ENCODE data around the gene LIMD2.

LIMD2 gene

DNA sequence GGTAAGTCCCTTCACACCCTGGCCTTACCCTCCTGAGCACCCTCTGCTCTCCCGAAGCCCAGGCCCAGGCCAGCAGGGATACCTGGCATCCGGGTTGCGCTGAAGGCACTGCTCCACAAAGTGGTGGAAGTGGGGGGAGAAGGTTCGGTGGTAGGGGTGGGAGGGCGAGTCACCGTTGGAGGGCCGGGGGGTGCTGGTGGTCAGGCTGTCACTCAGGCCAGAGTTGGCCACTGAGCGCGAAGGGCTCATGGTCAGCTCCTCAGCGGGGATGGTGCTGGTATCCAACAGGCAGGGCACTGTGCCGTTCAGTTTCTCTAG, 4.3 kb upstream of the LIMD2 start (continued):
- TF ChIP-seq, protein P1, sequence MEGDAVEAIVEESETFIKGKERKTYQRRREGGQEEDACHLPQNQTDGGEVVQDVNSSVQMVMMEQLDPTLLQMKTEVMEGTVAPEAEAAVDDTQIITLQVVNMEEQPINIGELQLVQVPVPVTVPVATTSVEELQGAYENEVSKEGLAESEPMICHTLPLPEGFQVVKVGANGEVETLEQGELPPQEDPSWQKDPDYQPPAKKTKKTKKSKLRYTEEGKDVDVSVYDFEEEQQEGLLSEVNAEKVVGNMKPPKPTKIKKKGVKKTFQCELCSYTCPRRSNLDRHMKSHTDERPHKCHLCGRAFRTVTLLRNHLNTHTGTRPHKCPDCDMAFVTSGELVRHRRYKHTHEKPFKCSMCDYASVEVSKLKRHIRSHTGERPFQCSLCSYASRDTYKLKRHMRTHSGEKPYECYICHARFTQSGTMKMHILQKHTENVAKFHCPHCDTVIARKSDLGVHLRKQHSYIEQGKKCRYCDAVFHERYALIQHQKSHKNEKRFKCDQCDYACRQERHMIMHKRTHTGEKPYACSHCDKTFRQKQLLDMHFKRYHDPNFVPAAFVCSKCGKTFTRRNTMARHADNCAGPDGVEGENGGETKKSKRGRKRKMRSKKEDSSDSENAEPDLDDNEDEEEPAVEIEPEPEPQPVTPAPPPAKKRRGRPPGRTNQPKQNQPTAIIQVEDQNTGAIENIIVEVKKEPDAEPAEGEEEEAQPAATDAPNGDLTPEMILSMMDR (tag by site-specific recombination; IDR thresholded peaks at IDR 0.05) = no peak

DNA sequence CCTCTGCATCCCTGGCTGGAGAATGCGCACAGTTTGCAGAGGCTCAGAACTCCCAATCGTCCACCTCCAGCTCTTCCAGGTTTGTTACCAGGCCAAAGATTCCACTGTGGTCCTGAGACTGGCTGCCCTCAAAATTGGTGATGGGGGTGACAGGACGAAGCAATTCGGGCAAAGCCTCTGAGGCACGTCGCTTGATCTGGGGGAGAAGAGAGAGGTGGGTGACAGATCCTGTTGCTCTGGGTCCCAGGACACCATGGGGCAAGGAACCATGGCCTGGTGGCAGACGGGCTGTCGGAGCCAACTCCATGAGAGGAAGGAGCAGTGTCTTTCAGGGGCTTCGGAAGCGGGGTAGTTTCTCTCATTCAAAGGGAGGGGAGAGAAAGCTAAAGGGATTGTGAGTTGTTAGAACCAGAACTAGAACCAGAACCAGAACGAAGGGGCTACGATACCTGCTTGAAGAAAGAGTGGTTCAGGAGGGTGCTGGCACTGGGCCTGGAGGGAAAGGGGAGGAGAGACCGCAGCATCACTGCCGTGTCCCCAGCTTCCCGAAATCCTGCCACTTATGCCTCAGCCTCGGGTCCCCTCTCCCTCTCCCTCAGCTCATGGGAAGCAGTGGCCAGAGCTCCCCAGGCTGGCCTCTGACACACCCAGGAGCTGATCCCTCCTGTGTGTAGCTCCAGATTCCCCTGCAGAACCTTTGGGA, 3.8 kb upstream of the LIMD2 start:
- no peak for TF ChIP-seq ZNF266 (tag by site-specific recombination; IDR thresholded peaks at IDR 0.05; ENCODE audit: low read depth)
- no peak for TF ChIP-seq ZNF501 (tag by site-specific recombination; IDR thresholded peaks at IDR 0.05)
- no peak for TF ChIP-seq ZNF112 (tag by site-specific recombination; IDR thresholded peaks at IDR 0.05)
- no peak for TF ChIP-seq ZNF354C (tag by site-specific recombination; IDR thresholded peaks at IDR 0.05; ENCODE audit: borderline replicate concordance, low read depth)
- TF ChIP-seq ZSCAN23 (tag by site-specific recombination; IDR thresholded peaks at IDR 0.05) = no peak
- TF ChIP-seq OSR2 (tag by site-specific recombination; IDR thresholded peaks at IDR 0.05) = no peak
- no peak for TF ChIP-seq ZNF624 (tag by site-specific recombination; IDR thresholded peaks at IDR 0.05)
- TF ChIP-seq KLF10 (tag by site-specific recombination; IDR thresholded peaks at IDR 0.05) = no peak
- no peak for TF ChIP-seq ZNF366 (tag by site-specific recombination; conservative IDR thresholded peaks at IDR 0.05)
- Histone ChIP-seq H3K27ac (ENCODE audit: extremely low read depth, low read depth, low read length) (no peak overlapping the region), H3K4me1 (ENCODE audit: control insufficient read depth, insufficient read depth, low read length) (peaks cover 3% of the 10 kb centered on the region; the same call in 1 of the 2 replicates), H3K9me3 (ENCODE audit: control insufficient read depth, insufficient read depth, low read depth, low read length) (no peaks in the 10 kb centered on the region), H3K4me3 (ENCODE audit: low read depth, low read length) (no peak overlapping the region), H3K36me3 (ENCODE audit: control insufficient read depth in 2 of 2, insufficient read depth in 1 of 2, low read length in 2 of 2) (peaks cover 5 to 57% of the 10 kb centered on the region in 2 experiments)
- CTCF ChIA-PET = interaction anchor here (0.6 kb wide), 1 partner anchor 10 kb away, joined by 5 read pairs; no protein-coding TSS in a partner anchor
- POLR2A ChIA-PET = interaction anchor here (0.5 to 0.6 kb wide), 2 partner anchors 46 to 58 kb away, joined by 3 read pairs; no protein-coding TSS in a partner anchor

DNA sequence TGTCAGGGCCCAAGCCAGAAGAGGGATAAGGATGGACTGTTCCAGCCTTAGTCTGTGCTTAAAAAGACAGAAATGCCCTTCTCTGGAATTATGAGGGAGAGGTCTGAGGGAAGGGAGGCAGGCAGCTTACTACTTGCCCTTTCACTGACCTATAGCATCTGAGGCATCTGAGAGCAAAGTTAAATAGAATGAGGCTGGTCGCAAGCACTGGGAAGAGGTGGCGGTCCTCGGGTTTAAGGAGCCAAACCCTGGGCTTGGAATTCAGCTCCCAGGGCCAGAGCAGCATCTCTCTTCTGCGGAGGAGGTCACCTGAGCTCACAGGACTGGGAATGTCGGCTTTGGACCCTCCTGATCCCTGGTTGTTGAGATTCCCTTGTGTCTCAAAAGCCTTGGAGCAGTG, 3.1 kb upstream of the LIMD2 start:
- ChIA-PET CTCF (interaction anchor here (0.6 kb wide), 1 partner anchor 11 kb away, joined by 5 read pairs; no protein-coding TSS in a partner anchor), POLR2A (interaction anchor here (0.6 to 1.4 kb wide), 2 partner anchors 39 to 47 kb away, joined by 3 to 4 read pairs; no protein-coding TSS in a partner anchor)
- Histone ChIP-seq H3K9me3 (ENCODE audit: control insufficient read depth, insufficient read depth, low read depth, low read length) (no peaks in the 10 kb centered on the region), H3K4me1 (ENCODE audit: control insufficient read depth, insufficient read depth, low read length) (peaks cover 3% of the 10 kb centered on the region; the same call in 1 of the 2 replicates), H3K4me3 (ENCODE audit: low read depth, low read length) (no peak overlapping the region), H3K36me3 (ENCODE audit: control insufficient read depth in 2 of 2, insufficient read depth in 1 of 2, low read length in 2 of 2) (peaks cover 0 to 55% of the 10 kb centered on the region in 2 experiments; a peak in 2 of 3 replicates), H3K27ac (ENCODE audit: extremely low read depth, low read depth, low read length) (no peak overlapping the region)
- TF ChIP-seq, protein P2, sequence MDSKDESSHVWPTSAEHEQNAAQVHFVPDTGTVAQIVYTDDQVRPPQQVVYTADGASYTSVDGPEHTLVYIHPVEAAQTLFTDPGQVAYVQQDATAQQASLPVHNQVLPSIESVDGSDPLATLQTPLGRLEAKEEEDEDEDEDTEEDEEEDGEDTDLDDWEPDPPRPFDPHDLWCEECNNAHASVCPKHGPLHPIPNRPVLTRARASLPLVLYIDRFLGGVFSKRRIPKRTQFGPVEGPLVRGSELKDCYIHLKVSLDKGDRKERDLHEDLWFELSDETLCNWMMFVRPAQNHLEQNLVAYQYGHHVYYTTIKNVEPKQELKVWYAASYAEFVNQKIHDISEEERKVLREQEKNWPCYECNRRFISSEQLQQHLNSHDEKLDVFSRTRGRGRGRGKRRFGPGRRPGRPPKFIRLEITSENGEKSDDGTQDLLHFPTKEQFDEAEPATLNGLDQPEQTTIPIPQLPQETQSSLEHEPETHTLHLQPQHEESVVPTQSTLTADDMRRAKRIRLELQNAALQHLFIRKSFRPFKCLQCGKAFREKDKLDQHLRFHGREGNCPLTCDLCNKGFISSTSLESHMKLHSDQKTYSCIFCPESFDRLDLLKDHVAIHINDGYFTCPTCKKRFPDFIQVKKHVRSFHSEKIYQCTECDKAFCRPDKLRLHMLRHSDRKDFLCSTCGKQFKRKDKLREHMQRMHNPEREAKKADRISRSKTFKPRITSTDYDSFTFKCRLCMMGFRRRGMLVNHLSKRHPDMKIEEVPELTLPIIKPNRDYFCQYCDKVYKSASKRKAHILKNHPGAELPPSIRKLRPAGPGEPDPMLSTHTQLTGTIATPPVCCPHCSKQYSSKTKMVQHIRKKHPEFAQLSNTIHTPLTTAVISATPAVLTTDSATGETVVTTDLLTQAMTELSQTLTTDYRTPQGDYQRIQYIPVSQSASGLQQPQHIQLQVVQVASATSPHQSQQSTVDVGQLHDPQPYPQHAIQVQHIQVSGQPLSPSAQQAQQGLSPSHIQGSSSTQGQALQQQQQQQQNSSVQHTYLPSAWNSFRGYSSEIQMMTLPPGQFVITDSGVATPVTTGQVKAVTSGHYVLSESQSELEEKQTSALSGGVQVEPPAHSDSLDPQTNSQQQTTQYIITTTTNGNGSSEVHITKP (tag by site-specific recombination; IDR thresholded peaks at IDR 0.05) = no peak
- TF ChIP-seq ZNF311 (tag by site-specific recombination; IDR thresholded peaks at IDR 0.05; ENCODE audit: borderline replicate concordance) (no peak), SCRT1 (tag by site-specific recombination; IDR thresholded peaks at IDR 0.05; ENCODE audit: borderline replicate concordance) (no peak), ZNF76 (tag by site-specific recombination; IDR thresholded peaks at IDR 0.05; ENCODE audit: borderline replicate concordance, low read depth) (no peak), ZNF610 (tag by site-specific recombination; IDR thresholded peaks at IDR 0.05; ENCODE audit: borderline replicate concordance) (no peak), GLIS1 (tag by site-specific recombination; IDR thresholded peaks at IDR 0.05) (no peak), ZNF174 (tag by site-specific recombination; IDR thresholded peaks at IDR 0.05) (no peak), ZNF558 (tag by site-specific recombination; IDR thresholded peaks at IDR 0.05) (no peak)
- TF ChIP-seq, protein P3, sequence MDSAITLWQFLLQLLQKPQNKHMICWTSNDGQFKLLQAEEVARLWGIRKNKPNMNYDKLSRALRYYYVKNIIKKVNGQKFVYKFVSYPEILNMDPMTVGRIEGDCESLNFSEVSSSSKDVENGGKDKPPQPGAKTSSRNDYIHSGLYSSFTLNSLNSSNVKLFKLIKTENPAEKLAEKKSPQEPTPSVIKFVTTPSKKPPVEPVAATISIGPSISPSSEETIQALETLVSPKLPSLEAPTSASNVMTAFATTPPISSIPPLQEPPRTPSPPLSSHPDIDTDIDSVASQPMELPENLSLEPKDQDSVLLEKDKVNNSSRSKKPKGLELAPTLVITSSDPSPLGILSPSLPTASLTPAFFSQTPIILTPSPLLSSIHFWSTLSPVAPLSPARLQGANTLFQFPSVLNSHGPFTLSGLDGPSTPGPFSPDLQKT (IDR thresholded peaks at IDR 0.05; ENCODE audit: borderline replicate concordance, low read depth, low read length) = no peak
- TF ChIP-seq, protein P4, sequence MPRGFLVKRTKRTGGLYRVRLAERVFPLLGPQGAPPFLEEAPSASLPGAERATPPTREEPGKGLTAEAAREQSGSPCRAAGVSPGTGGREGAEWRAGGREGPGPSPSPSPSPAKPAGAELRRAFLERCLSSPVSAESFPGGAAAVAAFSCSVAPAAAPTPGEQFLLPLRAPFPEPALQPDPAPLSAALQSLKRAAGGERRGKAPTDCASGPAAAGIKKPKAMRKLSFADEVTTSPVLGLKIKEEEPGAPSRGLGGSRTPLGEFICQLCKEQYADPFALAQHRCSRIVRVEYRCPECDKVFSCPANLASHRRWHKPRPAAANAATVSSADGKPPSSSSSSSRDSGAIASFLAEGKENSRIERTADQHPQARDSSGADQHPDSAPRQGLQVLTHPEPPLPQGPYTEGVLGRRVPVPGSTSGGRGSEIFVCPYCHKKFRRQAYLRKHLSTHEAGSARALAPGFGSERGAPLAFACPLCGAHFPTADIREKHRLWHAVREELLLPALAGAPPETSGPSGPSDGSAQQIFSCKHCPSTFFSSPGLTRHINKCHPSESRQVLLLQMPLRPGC (tag by site-specific recombination; IDR thresholded peaks at IDR 0.05) = no peak
- TF ChIP-seq, protein P5, sequence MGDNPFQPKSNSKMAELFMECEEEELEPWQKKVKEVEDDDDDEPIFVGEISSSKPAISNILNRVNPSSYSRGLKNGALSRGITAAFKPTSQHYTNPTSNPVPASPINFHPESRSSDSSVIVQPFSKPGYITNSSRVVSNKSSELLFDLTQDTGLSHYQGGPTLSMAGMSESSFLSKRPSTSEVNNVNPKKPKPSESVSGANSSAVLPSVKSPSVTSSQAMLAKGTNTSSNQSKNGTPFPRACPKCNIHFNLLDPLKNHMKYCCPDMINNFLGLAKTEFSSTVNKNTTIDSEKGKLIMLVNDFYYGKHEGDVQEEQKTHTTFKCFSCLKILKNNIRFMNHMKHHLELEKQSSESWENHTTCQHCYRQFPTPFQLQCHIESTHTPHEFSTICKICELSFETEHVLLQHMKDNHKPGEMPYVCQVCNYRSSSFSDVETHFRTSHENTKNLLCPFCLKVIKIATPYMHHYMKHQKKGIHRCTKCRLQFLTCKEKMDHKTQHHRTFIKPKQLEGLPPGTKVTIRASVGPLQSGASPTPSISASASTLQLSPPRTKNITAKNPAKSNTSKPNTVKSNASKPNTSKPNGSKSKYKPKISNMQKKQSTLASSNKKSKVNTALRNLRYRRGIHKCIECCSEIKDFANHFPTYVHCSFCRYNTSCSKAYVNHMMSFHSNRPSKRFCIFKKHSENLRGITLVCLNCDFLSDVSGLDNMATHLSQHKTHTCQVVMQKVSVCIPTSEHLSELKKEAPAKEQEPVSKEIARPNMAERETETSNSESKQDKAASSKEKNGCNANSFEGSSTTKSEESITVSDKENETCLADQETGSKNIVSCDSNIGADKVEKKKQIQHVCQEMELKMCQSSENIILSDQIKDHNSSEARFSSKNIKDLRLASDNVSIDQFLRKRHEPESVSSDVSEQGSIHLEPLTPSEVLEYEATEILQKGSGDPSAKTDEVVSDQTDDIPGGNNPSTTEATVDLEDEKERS (tag by site-specific recombination; IDR thresholded peaks at IDR 0.05) = no peak
